CD4-positive, alpha-beta T cell treated with Interleukin-17A for 4 hours (primary cell): Measurements from ENCODE around the gene USP44.
"Not testable (repeated sequence)": the region's sequence is repeated elsewhere in the genome, so short reads cannot be mapped to it uniquely, and the experiment has no call there.

Experiments
- DNase-seq: peaks from one replicate; pipeline ENCODE4 v3.0.0-alpha.2; 2020; ENCODE audit warnings: mixed read lengths

Gene USP44

DNA sequence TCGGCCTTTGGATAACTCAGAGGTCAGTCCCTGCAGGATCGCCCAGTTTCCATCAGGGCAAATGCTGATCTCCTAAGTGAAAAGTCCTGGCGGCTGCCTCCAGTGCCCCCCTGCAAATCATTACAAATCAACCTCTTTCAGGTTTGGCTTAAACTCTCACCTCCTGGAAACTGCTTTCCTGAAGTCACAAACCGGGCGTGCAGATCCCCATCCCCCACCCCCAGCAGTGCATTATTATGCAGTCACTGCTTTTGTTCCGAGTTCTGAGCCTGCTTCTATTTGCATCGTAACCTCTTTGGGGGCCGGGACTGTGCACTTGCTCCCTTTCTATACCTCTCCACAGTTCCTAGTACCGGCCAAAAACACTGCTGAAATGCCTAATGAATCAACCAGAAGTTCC, at the start of gene USP44:
Gene USP44, minus strand, starts transcription at position 172 of the 400 bp plus-strand sequence. CDS start 17,220 bp downstream, outside the sequence.
- peak; percentile 22 for DNase-seq

- DNase-seq = no peak
Observed at GRCh38 chr12:95600567-95600966, 49.3 kb upstream of the USP44 start.

DNA sequence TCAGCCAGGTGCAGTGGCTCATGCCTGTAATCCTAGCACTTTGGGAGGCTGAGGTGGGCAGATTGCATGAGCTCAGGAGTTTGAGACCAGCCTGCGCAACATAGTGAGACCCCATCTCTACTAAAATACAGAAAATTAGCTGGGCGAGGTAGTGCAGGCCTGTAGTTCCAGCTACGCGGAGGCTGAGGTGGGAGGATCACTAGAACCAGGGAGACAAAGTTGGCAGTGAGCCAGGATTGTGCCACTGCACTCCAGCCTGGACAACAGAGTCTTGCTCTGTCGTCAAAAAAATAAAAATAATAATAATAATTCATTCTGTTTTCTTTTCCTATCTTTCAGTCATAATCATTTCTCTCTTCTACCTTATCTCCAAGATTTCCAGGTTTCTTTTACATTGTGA, 48.6 kb upstream of the USP44 start:
- no peak for DNase-seq

DNA sequence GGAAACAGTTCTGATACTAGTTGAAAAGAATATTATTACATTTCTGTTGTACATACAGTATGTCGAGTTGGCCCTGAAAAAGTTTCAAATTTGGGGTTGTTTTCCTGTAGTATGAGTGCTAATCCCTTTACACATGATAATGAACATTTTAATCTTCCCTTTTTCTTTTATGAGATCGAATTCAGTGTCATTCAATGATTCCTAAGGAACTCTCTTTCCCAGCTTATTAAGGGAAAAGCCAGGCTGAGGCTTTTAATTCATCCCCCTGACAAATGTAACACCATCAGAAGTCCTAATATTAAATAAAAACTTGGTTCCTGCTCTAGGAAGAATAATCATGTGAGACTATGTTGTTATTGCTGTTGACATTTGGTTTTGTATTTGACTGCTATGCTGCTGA, 42.9 kb upstream of the USP44 start:
- no peak for DNase-seq

DNA sequence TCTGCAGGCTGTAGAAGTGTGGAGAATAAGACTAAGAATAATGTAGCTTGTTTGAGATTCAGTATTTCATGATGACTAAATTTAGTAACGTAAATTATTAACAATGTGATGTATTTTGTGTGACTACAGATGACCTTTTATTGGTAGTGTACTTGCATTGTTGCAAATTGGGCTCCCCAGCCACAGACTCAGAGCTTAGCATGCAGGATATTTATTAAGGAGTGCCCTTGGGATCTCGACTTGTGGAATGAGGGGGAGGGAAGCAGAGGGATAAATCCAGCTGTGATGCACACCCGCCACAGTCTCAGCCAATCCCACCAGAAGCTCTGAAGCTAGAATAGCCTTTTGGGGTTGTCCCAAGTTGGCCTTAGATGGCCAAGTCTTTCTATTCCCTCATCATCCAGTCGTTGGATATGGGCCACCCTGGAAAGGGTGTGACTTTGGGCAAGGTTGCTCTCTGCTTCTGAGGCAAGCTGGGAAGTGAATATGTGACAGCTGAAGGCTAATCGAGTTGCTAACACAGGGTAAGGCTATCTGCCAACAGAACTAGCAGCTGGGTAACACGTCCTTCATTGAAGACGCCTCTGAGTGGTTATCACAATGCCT, 42.1 kb upstream of the USP44 start:
- DNase-seq = no peak

DNA sequence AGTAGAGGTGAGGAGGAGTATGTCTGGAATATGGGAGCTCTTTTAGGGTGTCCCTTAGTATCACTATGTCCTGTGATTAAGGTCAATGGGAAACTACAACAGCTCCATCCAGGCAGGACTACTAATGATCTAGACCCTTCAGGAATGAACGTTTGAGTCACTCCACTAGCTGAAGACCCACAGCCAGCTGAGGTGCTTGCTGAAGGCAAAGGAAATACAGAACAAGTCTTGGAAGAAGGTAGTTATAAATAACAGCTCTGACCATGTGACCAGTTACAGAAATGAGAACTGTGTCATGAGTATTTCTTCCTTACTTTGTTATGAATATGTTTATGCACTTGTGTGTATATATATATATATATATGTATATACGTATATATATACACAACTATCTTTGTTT, 40.5 kb upstream of the USP44 start:
- DNase-seq = no peak

- DNase-seq = no peak
Observed at GRCh38 chr12:95590775-95591174, 39.5 kb upstream of the USP44 start.

DNA sequence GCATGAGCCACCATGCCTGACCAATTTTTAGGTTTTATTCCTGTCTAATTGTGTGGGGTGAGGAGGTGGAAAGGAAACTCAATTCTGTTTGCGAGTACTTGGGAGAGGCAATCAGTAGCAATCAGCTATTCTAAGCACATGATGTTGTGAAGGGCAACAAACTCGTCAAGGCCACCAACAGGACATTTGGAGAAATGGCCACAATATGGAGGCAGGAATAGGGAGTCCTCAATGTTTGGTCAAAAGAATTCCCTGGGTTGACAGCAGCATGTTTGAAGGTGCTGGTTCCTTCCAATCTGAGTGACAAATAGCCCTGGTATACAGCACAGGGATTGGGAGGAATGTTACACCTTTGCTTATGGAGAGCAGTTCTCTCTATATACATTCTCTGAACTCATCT, 32.7 kb upstream of the USP44 start:
- no peak for DNase-seq

DNA sequence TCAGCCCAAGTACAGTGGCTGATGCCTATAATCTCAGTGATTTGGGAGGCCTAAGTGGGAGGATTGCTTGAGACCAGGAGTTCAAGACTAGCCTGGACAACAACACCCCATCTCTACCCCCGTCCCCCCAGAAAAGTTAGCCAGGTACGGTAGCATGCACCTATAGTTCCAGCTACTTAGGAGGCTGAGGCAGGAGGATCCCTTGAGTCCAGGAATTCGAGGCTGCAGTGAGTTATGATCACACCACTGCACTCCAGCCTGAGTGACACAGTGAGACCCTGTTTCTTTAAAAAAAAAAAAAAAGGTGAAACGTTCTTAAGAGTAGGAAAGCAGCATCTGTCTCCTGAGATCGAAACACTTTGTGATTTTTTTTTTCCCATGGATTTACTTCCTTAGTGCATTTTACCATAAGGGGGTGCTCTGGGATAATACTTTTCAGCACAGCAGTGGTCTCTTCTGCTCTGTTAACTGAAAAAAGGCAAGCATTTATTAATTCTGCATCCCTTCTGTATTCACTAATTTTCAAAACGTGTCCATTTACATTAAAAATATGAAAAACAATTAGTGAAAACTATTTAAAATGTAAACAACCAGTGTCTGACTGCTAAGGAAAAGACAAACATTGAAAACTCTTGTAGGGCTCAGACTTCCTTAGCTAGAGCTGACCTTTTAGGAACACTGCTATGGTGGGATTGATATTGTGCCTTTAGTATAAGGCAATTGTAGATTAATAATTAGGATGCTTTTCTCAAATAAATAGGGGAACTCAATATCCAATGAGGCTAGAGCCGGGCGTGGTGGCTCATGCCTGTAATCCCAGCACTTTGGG, 31.2 kb upstream of the USP44 start:
- no peak for DNase-seq

GRCh38 chr12:95577820-95578219, 26.5 kb upstream of the USP44 start:
- no peak for DNase-seq

- DNase-seq = no peak
Observed at GRCh38 chr12:95574799-95575452, 23.6 kb upstream of the USP44 start.

DNA sequence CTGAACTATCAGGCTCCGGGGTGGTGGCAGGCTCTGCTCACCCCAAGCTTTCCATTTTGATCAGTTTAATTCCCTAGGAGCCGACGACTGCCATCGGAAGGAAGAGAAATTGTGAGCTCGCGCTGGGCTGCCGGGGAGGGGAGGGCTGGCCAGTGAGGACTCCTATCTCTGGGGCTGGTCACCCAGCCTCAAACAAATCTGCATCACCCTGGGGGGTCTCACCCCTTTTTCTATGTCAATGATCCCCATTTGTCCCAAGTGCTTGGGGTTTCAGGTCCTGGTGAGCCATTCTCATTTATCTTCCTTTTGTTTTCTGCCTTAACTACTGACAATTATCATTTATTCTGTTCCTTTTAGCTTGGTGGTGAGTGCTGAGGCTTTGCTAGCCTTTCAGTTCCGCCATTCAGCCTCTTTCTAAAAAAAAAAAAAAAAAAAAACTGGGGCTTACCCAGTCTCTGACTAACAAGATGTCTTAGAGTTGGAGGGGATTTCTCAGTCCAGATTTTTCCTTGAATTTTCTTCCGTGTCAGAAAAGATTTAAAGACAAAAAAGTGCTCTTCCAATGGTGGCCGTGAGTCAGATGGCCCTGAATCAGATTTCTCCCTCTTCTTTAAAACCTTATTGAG, 22.8 kb upstream of the USP44 start:
- DNase-seq = no peak

- no peak for DNase-seq
Observed at GRCh38 chr12:95571369-95571768, 20.1 kb upstream of the USP44 start.

DNA sequence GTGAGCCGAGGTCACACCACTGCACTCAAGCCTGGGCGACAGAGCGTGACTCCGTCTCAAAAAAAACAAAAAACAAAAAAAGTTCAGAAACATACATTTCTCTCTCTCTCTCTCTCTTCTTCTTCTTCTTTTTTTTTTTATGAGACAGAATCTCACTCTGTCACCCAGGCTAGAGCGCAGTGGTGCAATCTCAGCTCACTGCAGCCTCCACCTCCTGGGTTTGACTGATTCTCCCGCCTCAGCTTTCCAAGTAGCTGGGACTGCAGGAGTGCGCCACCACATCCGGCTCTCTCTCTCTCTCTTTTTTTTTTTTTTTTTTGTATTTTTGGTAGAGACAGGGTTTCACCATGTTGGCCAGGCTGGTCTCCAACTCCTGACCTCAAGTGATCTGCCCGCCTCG, 16.8 kb upstream of the USP44 start:
- DNase-seq = not testable (repeated sequence)

DNA sequence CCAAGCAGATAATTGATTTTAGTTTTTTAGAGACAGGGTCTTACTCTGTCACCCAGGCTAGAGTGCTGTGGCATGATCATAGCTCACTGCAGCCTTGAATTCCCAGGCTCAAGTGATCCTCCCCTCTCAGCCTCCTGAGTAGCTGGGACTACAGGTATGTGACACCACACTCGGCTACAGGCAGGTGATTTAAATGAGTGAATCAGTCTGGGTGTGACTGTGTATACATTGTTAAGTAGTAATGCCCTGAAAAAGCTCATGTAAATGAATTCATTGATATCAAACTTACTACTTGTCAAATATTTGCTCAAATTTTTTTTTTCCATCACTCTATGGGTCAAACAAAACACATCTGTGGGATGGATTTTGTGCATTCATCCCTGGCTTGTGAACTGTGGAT, 6.3 kb upstream of the USP44 start:
- DNase-seq = no peak

GRCh38 chr12:95554532-95555071, 3.3 kb upstream of the USP44 start:
- DNase-seq = no peak

DNA sequence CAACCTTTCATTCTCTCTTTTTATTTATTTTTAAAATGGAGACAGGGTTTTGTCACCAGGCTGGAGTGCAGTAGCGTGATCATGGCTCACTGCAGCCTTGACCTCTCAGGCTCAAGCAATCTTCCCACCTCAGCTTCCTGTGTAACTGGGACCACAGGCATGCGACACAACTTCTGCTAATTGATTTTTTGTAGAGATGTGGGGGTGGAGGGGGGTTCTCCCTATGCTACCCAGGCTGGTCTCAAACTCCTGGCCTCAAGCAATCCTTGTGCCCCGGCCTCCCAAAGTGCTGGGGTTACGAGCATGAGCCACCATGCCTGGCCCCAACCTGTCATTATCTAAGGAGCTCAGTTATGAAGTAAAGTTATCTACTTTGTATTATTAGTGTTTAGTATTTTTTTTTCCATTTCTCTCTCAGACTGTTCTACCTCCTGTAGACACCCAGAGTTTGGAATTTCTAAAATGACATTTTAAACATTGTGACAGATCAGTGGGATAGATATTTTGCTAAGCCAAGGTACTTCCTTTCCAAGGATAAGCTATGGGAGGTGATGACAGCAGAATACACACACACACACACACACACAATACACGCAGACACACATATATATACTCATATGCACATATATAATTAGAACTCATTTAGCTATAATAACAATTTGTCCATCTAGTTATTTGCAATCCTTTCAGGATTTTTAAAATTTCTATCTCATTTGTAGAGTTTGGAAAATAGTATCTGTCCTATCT, 2.1 kb upstream of the USP44 start:
- DNase-seq = no peak

GRCh38 chr12:95551913-95552516, 739 bp upstream of the USP44 start:
- DNase-seq = no peak

- no peak for DNase-seq
Observed at GRCh38 chr12:95549392-95550084, 1.7 kb downstream of the USP44 start.

GRCh38 chr12:95548539-95549391, 2.5 kb downstream of the USP44 start:
- DNase-seq = peak; percentile 84
